ENCODE measurements around the gene BUD23.
"Not testable (repeated sequence)": the region's sequence is repeated elsewhere in the genome, so short reads cannot be mapped to it uniquely, and the experiment has no call there.

GRCh38 chr7:73713319-73713718 is 29.9 kb downstream of the BUD23 start:
- TF ChIP-seq FOXM1 (IDR thresholded peaks at IDR 0.05; ENCODE audit: low read depth); FOXM1 (CRISPR knock-in tag; IDR thresholded peaks at IDR 0.05; ENCODE audit: low read depth); NRF1 (conservative IDR thresholded peaks at IDR 0.05 in 1 of 2, IDR thresholded peaks at IDR 0.05 in 1 of 2); JUNB (CRISPR knock-in tag; conservative IDR thresholded peaks at IDR 0.05); ATF1 (CRISPR knock-in tag; IDR thresholded peaks at IDR 0.05); ATF1 (tag; IDR thresholded peaks at IDR 0.05); HEY1 (CRISPR knock-in tag; IDR thresholded peaks at IDR 0.05; ENCODE audit: borderline replicate concordance); CTCF (IDR thresholded peaks at IDR 0.05 in 2 of 3, conservative IDR thresholded peaks at IDR 0.05 in 1 of 3; ENCODE audit: insufficient read depth in 2 of 3, low read depth in 1 of 3, low read length in 3 of 3); FOSL1 (tag; conservative IDR thresholded peaks at IDR 0.05): not testable (repeated sequence)
